Endometrium (tissue), 2 donors: Measurements from ENCODE around the gene BOK.
"Not testable (repeated sequence)": the region's sequence is repeated elsewhere in the genome, so short reads cannot be mapped to it uniquely, and the experiment has no call there.

Experiments used
- FAIRE-seq: peaks from 2 replicates; lab custom pipeline; 2012; peaks lifted over from hg19 to GRCh38; lab: Jason Lieb, UNC
- donor health status: control.
- donor health status: control.

BOK gene

GRCh38 chr2:241558532-241559322, at the start of gene BOK:
Gene BOK, plus strand, starts transcription at chr2:241558745. Its CDS starts 739 bp downstream, at chr2:241559484.
- no peak for FAIRE-seq

GRCh38 chr2:241509155-241509784, 49.3 kb upstream of the BOK start:
- FAIRE-seq, result no peak

- no peak for FAIRE-seq
These were observed 47.3 kb upstream of the BOK start for GRCh38 chr2:241511091-241511741.

- FAIRE-seq, result no peak
These were observed 44.0 kb upstream of the BOK start for GRCh38 chr2:241514553-241514952.

GRCh38 chr2:241514986-241515737, 43.4 kb upstream of the BOK start:
- FAIRE-seq, result no peak

GRCh38 chr2:241516520-241516965, 42.0 kb upstream of the BOK start:
- FAIRE-seq, result no peak

GRCh38 chr2:241517297-241517696, 41.2 kb upstream of the BOK start:
- FAIRE-seq, result no peak

GRCh38 chr2:241519669-241520068, 38.9 kb upstream of the BOK start:
- FAIRE-seq, result no peak

GRCh38 chr2:241522477-241522876, 36.1 kb upstream of the BOK start:
- FAIRE-seq, result no peak

GRCh38 chr2:241525818-241526780, 32.4 kb upstream of the BOK start:
- not testable (repeated sequence) for FAIRE-seq

GRCh38 chr2:241530571-241530970, 28.0 kb upstream of the BOK start:
- FAIRE-seq, result no peak

GRCh38 chr2:241531161-241531722, 27.3 kb upstream of the BOK start:
- no peak for FAIRE-seq

GRCh38 chr2:241532168-241532567, 26.4 kb upstream of the BOK start:
- no peak for FAIRE-seq

GRCh38 chr2:241532733-241533601, 25.6 kb upstream of the BOK start:
- FAIRE-seq, result no peak

- FAIRE-seq, result no peak
These were observed 24.3 kb upstream of the BOK start for GRCh38 chr2:241534293-241534692.

GRCh38 chr2:241534701-241535375, 23.7 kb upstream of the BOK start:
- FAIRE-seq, result no peak

- FAIRE-seq, result no peak
These were observed 22.5 kb upstream of the BOK start for GRCh38 chr2:241535871-241536655.

- FAIRE-seq, result no peak
These were observed 19.5 kb upstream of the BOK start for GRCh38 chr2:241538838-241539615.
